ENCODE results near the gene SETD5. TPM values are rescaled to one million over a fixed set of nuclear protein-coding genes. Genes with fewer than 3 reads are reported as not detected.

The SETD5 gene
- total RNA-seq, 1 donor from 2014 or later = 167 TPM

GRCh38 chr3:9406856-9407626 is 9.6 kb downstream of the SETD5 start:
- peak overlapping the region; percentile 56 for H3K27ac Mint-ChIP-seq (ENCODE audit: unreplicated experiment)
- no peaks in the 10 kb centered on the region for H3K36me3 Mint-ChIP-seq (ENCODE audit: low read depth, unreplicated experiment)
- H3K4me3 Mint-ChIP-seq (ENCODE audit: unreplicated experiment) = peak overlapping the region; percentile 58
- H3K36me3 ChIP-seq (ENCODE audit: insufficient read depth, low read length) = no peaks in the 10 kb centered on the region
- no peak overlapping the region for H2AFZ ChIP-seq (ENCODE audit: low read depth, low read length)
- peaks cover 98% of the 10 kb centered on the region for H4K20me1 ChIP-seq (ENCODE audit: insufficient read depth, low read length)
- H3K4me2 ChIP-seq (ENCODE audit: low read length) = no peak overlapping the region
- no peaks in the 10 kb centered on the region for H3K27me3 ChIP-seq (ENCODE audit: insufficient read depth, low read length)
- peaks cover 100% of the 10 kb centered on the region for H3K79me2 ChIP-seq (ENCODE audit: insufficient read depth, low read length)
- no peak for TF ChIP-seq EZH2 (IDR thresholded peaks at IDR 0.05; ENCODE audit: insufficient read depth, low read length)
- TF ChIP-seq CTCF (IDR thresholded peaks at IDR 0.05; ENCODE audit: insufficient read depth, low read depth, low read length) = no peak
- DNase-seq (ENCODE audit: low read depth) (no peak), FAIRE-seq (no peak)
- H3K27me3 Mint-ChIP-seq (ENCODE audit: low read depth, unreplicated experiment) = no peaks in the 10 kb centered on the region
- no peak overlapping the region for H3K27ac ChIP-seq (ENCODE audit: low read depth, low read length)
- no peak overlapping the region for H3K4me3 ChIP-seq (ENCODE audit: insufficient read depth, low read depth, low read length)
- H3K4me1 Mint-ChIP-seq (ENCODE audit: low read depth, unreplicated experiment) = peaks cover 24% of the 10 kb centered on the region
- H3K9ac ChIP-seq (ENCODE audit: low read length) = no peak overlapping the region
- H3K9me3 Mint-ChIP-seq (ENCODE audit: unreplicated experiment) = no peaks in the 10 kb centered on the region
- peaks cover 21% of the 10 kb centered on the region for H3K4me1 ChIP-seq (ENCODE audit: insufficient read depth, low read length)
- H3K9me3 ChIP-seq (ENCODE audit: insufficient read depth, low read depth, low read length) = no peaks in the 10 kb centered on the region

GRCh38 chr3:9408061-9408460 is 10.6 kb downstream of the SETD5 start:
- Mint-ChIP-seq H3K4me3 (ENCODE audit: unreplicated experiment) (no peak overlapping the region), H3K36me3 (ENCODE audit: low read depth, unreplicated experiment) (no peaks in the 10 kb centered on the region), H3K9me3 (ENCODE audit: unreplicated experiment) (no peaks in the 10 kb centered on the region), H3K27me3 (ENCODE audit: low read depth, unreplicated experiment) (no peaks in the 10 kb centered on the region), H3K27ac (ENCODE audit: unreplicated experiment) (no peak overlapping the region), H3K4me1 (ENCODE audit: low read depth, unreplicated experiment) (peaks cover 17% of the 10 kb centered on the region)
- FAIRE-seq = no peak
- no peaks in the 10 kb centered on the region for H3K9me3 ChIP-seq (ENCODE audit: insufficient read depth, low read depth, low read length)
- H3K79me2 ChIP-seq (ENCODE audit: insufficient read depth, low read length) = peaks cover 100% of the 10 kb centered on the region
- no peak overlapping the region for H3K9ac ChIP-seq (ENCODE audit: low read length)
- TF ChIP-seq CTCF (IDR thresholded peaks at IDR 0.05; ENCODE audit: insufficient read depth, low read depth, low read length) (no peak), EZH2 (IDR thresholded peaks at IDR 0.05; ENCODE audit: insufficient read depth, low read length) (no peak)
- no peak overlapping the region for H3K27ac ChIP-seq (ENCODE audit: low read depth, low read length)
- no peak for DNase-seq (ENCODE audit: low read depth)
- H4K20me1 ChIP-seq (ENCODE audit: insufficient read depth, low read length) = peaks cover 98% of the 10 kb centered on the region
- H2AFZ ChIP-seq (ENCODE audit: low read depth, low read length) = no peak overlapping the region
- no peaks in the 10 kb centered on the region for H3K36me3 ChIP-seq (ENCODE audit: insufficient read depth, low read length)
- H3K4me1 ChIP-seq (ENCODE audit: insufficient read depth, low read length) = peaks cover 11% of the 10 kb centered on the region
- no peaks in the 10 kb centered on the region for H3K27me3 ChIP-seq (ENCODE audit: insufficient read depth, low read length)
- no peak overlapping the region for H3K4me3 ChIP-seq (ENCODE audit: insufficient read depth, low read depth, low read length)
- no peak overlapping the region for H3K4me2 ChIP-seq (ENCODE audit: low read length)

- peaks cover 17% of the 10 kb centered on the region for H3K4me1 Mint-ChIP-seq (ENCODE audit: low read depth, unreplicated experiment)
- FAIRE-seq = no peak
- Histone ChIP-seq H3K4me2 (ENCODE audit: low read length) (no peak overlapping the region), H3K4me1 (ENCODE audit: insufficient read depth, low read length) (peaks cover 6% of the 10 kb centered on the region), H2AFZ (ENCODE audit: low read depth, low read length) (no peak overlapping the region), H3K9me3 (ENCODE audit: insufficient read depth, low read depth, low read length) (no peaks in the 10 kb centered on the region), H3K36me3 (ENCODE audit: insufficient read depth, low read length) (no peaks in the 10 kb centered on the region), H3K9ac (ENCODE audit: low read length) (no peak overlapping the region), H3K79me2 (ENCODE audit: insufficient read depth, low read length) (peaks cover 100% of the 10 kb centered on the region), H4K20me1 (ENCODE audit: insufficient read depth, low read length) (peaks cover 98% of the 10 kb centered on the region), H3K27me3 (ENCODE audit: insufficient read depth, low read length) (no peaks in the 10 kb centered on the region), H3K4me3 (ENCODE audit: insufficient read depth, low read depth, low read length) (no peak overlapping the region), H3K27ac (ENCODE audit: low read depth, low read length) (no peak overlapping the region)
- TF ChIP-seq CTCF (IDR thresholded peaks at IDR 0.05; ENCODE audit: insufficient read depth, low read depth, low read length) = no peak
- no peak for DNase-seq (ENCODE audit: low read depth)
- H3K4me3 Mint-ChIP-seq (ENCODE audit: unreplicated experiment) = no peak overlapping the region
- H3K36me3 Mint-ChIP-seq (ENCODE audit: low read depth, unreplicated experiment) = no peaks in the 10 kb centered on the region
- H3K27me3 Mint-ChIP-seq (ENCODE audit: low read depth, unreplicated experiment) = no peaks in the 10 kb centered on the region
- H3K9me3 Mint-ChIP-seq (ENCODE audit: unreplicated experiment) = no peaks in the 10 kb centered on the region
- no peak overlapping the region for H3K27ac Mint-ChIP-seq (ENCODE audit: unreplicated experiment)
Observed at GRCh38 chr3:9408546-9408945, 11.1 kb downstream of the SETD5 start.

All from astrocyte (in vitro differentiated cells and primary cell).